GM23338 (cell line): ENCODE measurements around the gene CCDC93. TPM values are rescaled to one million over a fixed set of nuclear protein-coding genes. Genes with fewer than 3 reads are reported as not detected.

ENCODE experiments used
- ATAC-seq: fragments of 200-7000 bp; cut with Tn5 transposase; 3 replicates; pipeline ENCODE4 v1.9.1; 2020
- DNase-seq: peaks from one replicate; pipeline ENCODE4 v3.0.0-alpha.2; 2015; ENCODE audit warnings: low spot score
- H2AFZ ChIP-seq: fragments of 200-600 bp; sonication (generic); 2 replicates; pipeline ENCODE4 v1.8.0; 2016; ENCODE audit warnings: antibody characterized with exemption, mild to moderate bottlenecking, moderate library complexity
- H3F3A ChIP-seq: fragments of 200-600 bp; sonication (generic); replicated peaks from 2 replicates; pipeline ENCODE4 v1.8.0; 2017; ENCODE audit warnings: antibody characterized with exemption, mixed run types, low read depth
- H3K27ac ChIP-seq: fragments of 200-600 bp; sonication (generic); 2 replicates; pipeline ENCODE4 v1.6.1; 2016; ENCODE audit warnings: low read depth
- H3K27me3 ChIP-seq: fragments of 200-600 bp; sonication (generic); 2 replicates; pipeline ENCODE4 v1.8.0; 2016; ENCODE audit warnings: mild to moderate bottlenecking, mixed run types, moderate library complexity; ENCODE audit not compliant: insufficient read depth
- H3K36me3 ChIP-seq: fragments of 200-600 bp; sonication (generic); 2 replicates; pipeline ENCODE4 v1.8.0; 2016; ENCODE audit warnings: mild to moderate bottlenecking; ENCODE audit not compliant: insufficient read depth
- H3K4me1 ChIP-seq: fragments of 200-600 bp; sonication (generic); 2 replicates; pipeline ENCODE4 v1.8.0; 2016; ENCODE audit warnings: mild to moderate bottlenecking, moderate library complexity; ENCODE audit not compliant: insufficient read depth
- H3K4me2 ChIP-seq: fragments of 200-600 bp; sonication (generic); 2 replicates; pipeline ENCODE4 v1.7.1; 2017; ENCODE audit warnings: mixed run types
- H3K4me3 ChIP-seq: fragments of 200-600 bp; sonication (generic); 2 replicates; pipeline ENCODE4 v1.6.1; 2016; ENCODE audit warnings: mixed run types
- H3K79me2 ChIP-seq: fragments of 200-600 bp; sonication (generic); replicated peaks from 2 replicates; pipeline ENCODE4 v1.8.0; 2017; ENCODE audit warnings: mild to moderate bottlenecking; ENCODE audit not compliant: insufficient read depth
- H3K9me2 ChIP-seq: fragments of 200-600 bp; sonication (generic); 2 replicates; pipeline ENCODE4 v1.8.0; 2017; ENCODE audit not compliant: insufficient read depth
- H4K20me1 ChIP-seq: fragments of 200-600 bp; sonication (generic); replicated peaks from 2 replicates; pipeline ENCODE4 v1.8.0; 2017; ENCODE audit warnings: mild to moderate bottlenecking; ENCODE audit not compliant: insufficient read depth
- H3K27ac Mint-ChIP-seq: 2 replicates; pipeline ENCODE4 v1.8.0; 2020; ENCODE audit warnings: inconsistent platforms, mild to moderate bottlenecking, moderate library complexity, mixed read lengths
- H3K27me3 Mint-ChIP-seq: 3 replicates; pipeline ENCODE4 v1.8.0; 2022; ENCODE audit warnings: low read depth, mild to moderate bottlenecking, moderate library complexity, mixed read lengths, inconsistent platforms; ENCODE audit not compliant: insufficient read depth, poor library complexity
- H3K36me3 Mint-ChIP-seq: 3 replicates; pipeline ENCODE4 v1.8.0; 2021; ENCODE audit warnings: low read depth, mild to moderate bottlenecking, inconsistent platforms, moderate library complexity, mixed read lengths
- H3K4me1 Mint-ChIP-seq: 3 replicates; pipeline ENCODE4 v1.8.0; 2020; ENCODE audit warnings: mild to moderate bottlenecking, inconsistent platforms, mixed read lengths
- H3K4me3 Mint-ChIP-seq: 3 replicates; pipeline ENCODE4 v1.8.0; 2021; ENCODE audit warnings: moderate library complexity, mild to moderate bottlenecking, inconsistent platforms, mixed read lengths
- H3K9me3 Mint-ChIP-seq: 3 replicates; pipeline ENCODE4 v1.8.0; 2020; ENCODE audit warnings: moderate library complexity, mild to moderate bottlenecking, inconsistent platforms, mixed read lengths
- CREB1 ChIP-seq: fragments of 250-450 bp; sonication (Bioruptor Pico); IDR thresholded peaks from 2 replicates; pipeline ENCODE4 v1.5.0; 2020; ENCODE audit warnings: low read depth, mild to moderate bottlenecking, moderate library complexity
- CTCF ChIP-seq, 2 experiments: fragments of 200-600 bp in 1 of 2; sonication (generic) in 1 of 2; conservative IDR thresholded peaks; 2 replicates each; pipeline versions ENCODE4 v1.5.1 to v1.6.1; 2016 to 2017; ENCODE audit warnings: antibody characterized with exemption in 2 of 2, low read depth in 2 of 2, mild to moderate bottlenecking in 2 of 2, moderate library complexity in 1 of 2
- EZH2 ChIP-seq: fragments of 200-600 bp; sonication (generic); IDR thresholded peaks from one replicate; pipeline ENCODE4 v1.8.0; 2017; ENCODE audit warnings: antibody characterized with exemption, mild to moderate bottlenecking, low read depth; ENCODE audit not compliant: unreplicated experiment
- EZH2phosphoT487 ChIP-seq: fragments of 200-600 bp; sonication (generic); IDR thresholded peaks from one replicate; pipeline ENCODE4 v1.8.1; 2018; ENCODE audit warnings: antibody characterized with exemption; ENCODE audit not compliant: unreplicated experiment
- JUNB ChIP-seq: IDR thresholded peaks from one replicate; pipeline ENCODE4 v1.6.1; 2016; ENCODE audit warnings: antibody characterized with exemption; ENCODE audit not compliant: unreplicated experiment
- NANOG ChIP-seq: IDR thresholded peaks from 2 replicates; pipeline ENCODE4 v1.6.1; 2016; ENCODE audit warnings: antibody characterized with exemption, borderline replicate concordance
- POLR2AphosphoS5 ChIP-seq: IDR thresholded peaks from 2 replicates; pipeline ENCODE4 v1.6.1; 2016; ENCODE audit warnings: antibody characterized with exemption, low read depth
- STAT1 ChIP-seq: IDR thresholded peaks from one replicate; pipeline ENCODE4 v1.6.1; 2016; ENCODE audit warnings: antibody characterized with exemption; ENCODE audit not compliant: unreplicated experiment
- ZNF114 ChIP-seq: fragments of 250-450 bp; sonication (Bioruptor Pico); IDR thresholded peaks from 2 replicates; pipeline ENCODE4 v1.5.0; 2020; ENCODE audit warnings: mild to moderate bottlenecking, moderate library complexity
- ZNF331 ChIP-seq: fragments of 250-450 bp; sonication (Bioruptor Pico); IDR thresholded peaks from 2 replicates; pipeline ENCODE4 v1.5.0; 2020; ENCODE audit warnings: low read depth, mild to moderate bottlenecking, moderate library complexity
- polyA plus RNA-seq: library from polyadenylated mRNA; unstranded; fragments of >200 nt; fragmentation: Nextera tagmentation; extraction: Ambion mirVana; gene quantifications from 2 replicates; pipeline ENCODE4 v1.2.1, GENCODE V29; 2016
- total RNA-seq: library from RNA; depleted of rRNA; stranded (reverse); fragments of >200 nt; shearing (Covaris generic); gene quantifications from 2 replicates; pipeline ENCODE4 v1.2.3, GENCODE V29; 2014
- TF ChIP-seq, protein P1 (sequence below): IDR thresholded peaks from one replicate; pipeline ENCODE4 v1.6.1; 2018; ENCODE audit warnings: antibody characterized with exemption; ENCODE audit not compliant: unreplicated experiment
- TF ChIP-seq, protein P2 (sequence below): IDR thresholded peaks from 2 replicates; pipeline ENCODE4 v1.6.1; 2016; ENCODE audit warnings: antibody characterized with exemption
- TF ChIP-seq, protein P3 (sequence below): fragments of 250-450 bp; sonication (Bioruptor Pico); IDR thresholded peaks from 2 replicates; pipeline ENCODE4 v1.5.0; 2020; ENCODE audit warnings: mild to moderate bottlenecking, moderate library complexity

The CCDC93 gene
- total and polyA plus RNA-seq, 2 experiments from 2014 or later = 13.1 to 16.8 TPM

DNA sequence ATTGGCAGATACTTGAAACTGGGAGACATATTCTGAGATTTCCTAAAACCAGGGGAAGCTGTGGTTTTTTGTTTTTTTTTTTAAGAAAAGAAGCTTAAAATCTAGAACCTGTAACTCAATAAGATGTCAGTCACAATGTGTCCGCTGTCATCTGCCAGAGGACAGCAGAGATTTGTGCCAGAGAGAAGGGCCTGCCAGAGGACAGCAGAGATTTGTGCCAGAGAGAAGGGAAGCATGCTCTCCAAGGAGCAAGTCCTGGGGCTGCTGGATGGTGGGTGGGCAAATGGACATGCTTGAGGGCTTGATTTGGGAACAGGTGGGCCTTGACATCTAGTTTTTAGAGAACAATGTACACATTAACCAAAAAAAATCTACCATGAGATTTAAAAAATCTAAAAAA lies 77.9 kb downstream of the CCDC93 start:
- Mint-ChIP-seq H3K27ac (no peak overlapping the region), H3K4me3 (no peak overlapping the region), H3K9me3 (no peaks in the 10 kb centered on the region), H3K4me1 (no peaks in the 10 kb centered on the region), H3K36me3 (peaks cover 41% of the 10 kb centered on the region), H3K27me3 (peaks cover 3% of the 10 kb centered on the region)
- Histone ChIP-seq H3K79me2 (no peaks in the 10 kb centered on the region), H3K4me1 (no peaks in the 10 kb centered on the region), H2AFZ (no peak overlapping the region), H3K36me3 (peaks cover 16% of the 10 kb centered on the region; the same call in 1 of the 2 replicates), H3F3A (no peaks in the 10 kb centered on the region), H3K4me2 (no peak overlapping the region), H3K27me3 (no peaks in the 10 kb centered on the region), H3K27ac (no peak overlapping the region), H3K9me2 (no peaks in the 10 kb centered on the region), H4K20me1 (no peaks in the 10 kb centered on the region), H3K4me3 (no peak overlapping the region)
- no peak for ATAC-seq
- DNase-seq = no peak
- no peak for TF ChIP-seq ZNF331
- no peak for TF ChIP-seq EZH2
- no peak for TF ChIP-seq ZNF114 (CRISPR knock-in tag)
- no peak for TF ChIP-seq POLR2AphosphoS5
- TF ChIP-seq NANOG = no peak
- TF ChIP-seq, protein P1, sequence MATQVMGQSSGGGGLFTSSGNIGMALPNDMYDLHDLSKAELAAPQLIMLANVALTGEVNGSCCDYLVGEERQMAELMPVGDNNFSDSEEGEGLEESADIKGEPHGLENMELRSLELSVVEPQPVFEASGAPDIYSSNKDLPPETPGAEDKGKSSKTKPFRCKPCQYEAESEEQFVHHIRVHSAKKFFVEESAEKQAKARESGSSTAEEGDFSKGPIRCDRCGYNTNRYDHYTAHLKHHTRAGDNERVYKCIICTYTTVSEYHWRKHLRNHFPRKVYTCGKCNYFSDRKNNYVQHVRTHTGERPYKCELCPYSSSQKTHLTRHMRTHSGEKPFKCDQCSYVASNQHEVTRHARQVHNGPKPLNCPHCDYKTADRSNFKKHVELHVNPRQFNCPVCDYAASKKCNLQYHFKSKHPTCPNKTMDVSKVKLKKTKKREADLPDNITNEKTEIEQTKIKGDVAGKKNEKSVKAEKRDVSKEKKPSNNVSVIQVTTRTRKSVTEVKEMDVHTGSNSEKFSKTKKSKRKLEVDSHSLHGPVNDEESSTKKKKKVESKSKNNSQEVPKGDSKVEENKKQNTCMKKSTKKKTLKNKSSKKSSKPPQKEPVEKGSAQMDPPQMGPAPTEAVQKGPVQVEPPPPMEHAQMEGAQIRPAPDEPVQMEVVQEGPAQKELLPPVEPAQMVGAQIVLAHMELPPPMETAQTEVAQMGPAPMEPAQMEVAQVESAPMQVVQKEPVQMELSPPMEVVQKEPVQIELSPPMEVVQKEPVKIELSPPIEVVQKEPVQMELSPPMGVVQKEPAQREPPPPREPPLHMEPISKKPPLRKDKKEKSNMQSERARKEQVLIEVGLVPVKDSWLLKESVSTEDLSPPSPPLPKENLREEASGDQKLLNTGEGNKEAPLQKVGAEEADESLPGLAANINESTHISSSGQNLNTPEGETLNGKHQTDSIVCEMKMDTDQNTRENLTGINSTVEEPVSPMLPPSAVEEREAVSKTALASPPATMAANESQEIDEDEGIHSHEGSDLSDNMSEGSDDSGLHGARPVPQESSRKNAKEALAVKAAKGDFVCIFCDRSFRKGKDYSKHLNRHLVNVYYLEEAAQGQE = no peak
- TF ChIP-seq CREB1 = no peak
- TF ChIP-seq, protein P2, sequence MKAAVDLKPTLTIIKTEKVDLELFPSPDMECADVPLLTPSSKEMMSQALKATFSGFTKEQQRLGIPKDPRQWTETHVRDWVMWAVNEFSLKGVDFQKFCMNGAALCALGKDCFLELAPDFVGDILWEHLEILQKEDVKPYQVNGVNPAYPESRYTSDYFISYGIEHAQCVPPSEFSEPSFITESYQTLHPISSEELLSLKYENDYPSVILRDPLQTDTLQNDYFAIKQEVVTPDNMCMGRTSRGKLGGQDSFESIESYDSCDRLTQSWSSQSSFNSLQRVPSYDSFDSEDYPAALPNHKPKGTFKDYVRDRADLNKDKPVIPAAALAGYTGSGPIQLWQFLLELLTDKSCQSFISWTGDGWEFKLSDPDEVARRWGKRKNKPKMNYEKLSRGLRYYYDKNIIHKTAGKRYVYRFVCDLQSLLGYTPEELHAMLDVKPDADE = no peak
- TF ChIP-seq JUNB = no peak
- TF ChIP-seq CTCF (conservative IDR thresholded peaks at IDR 0.05; ENCODE audit: low read depth in 2 of 2) = no peak
- no peak for TF ChIP-seq EZH2phosphoT487
- TF ChIP-seq, protein P3, sequence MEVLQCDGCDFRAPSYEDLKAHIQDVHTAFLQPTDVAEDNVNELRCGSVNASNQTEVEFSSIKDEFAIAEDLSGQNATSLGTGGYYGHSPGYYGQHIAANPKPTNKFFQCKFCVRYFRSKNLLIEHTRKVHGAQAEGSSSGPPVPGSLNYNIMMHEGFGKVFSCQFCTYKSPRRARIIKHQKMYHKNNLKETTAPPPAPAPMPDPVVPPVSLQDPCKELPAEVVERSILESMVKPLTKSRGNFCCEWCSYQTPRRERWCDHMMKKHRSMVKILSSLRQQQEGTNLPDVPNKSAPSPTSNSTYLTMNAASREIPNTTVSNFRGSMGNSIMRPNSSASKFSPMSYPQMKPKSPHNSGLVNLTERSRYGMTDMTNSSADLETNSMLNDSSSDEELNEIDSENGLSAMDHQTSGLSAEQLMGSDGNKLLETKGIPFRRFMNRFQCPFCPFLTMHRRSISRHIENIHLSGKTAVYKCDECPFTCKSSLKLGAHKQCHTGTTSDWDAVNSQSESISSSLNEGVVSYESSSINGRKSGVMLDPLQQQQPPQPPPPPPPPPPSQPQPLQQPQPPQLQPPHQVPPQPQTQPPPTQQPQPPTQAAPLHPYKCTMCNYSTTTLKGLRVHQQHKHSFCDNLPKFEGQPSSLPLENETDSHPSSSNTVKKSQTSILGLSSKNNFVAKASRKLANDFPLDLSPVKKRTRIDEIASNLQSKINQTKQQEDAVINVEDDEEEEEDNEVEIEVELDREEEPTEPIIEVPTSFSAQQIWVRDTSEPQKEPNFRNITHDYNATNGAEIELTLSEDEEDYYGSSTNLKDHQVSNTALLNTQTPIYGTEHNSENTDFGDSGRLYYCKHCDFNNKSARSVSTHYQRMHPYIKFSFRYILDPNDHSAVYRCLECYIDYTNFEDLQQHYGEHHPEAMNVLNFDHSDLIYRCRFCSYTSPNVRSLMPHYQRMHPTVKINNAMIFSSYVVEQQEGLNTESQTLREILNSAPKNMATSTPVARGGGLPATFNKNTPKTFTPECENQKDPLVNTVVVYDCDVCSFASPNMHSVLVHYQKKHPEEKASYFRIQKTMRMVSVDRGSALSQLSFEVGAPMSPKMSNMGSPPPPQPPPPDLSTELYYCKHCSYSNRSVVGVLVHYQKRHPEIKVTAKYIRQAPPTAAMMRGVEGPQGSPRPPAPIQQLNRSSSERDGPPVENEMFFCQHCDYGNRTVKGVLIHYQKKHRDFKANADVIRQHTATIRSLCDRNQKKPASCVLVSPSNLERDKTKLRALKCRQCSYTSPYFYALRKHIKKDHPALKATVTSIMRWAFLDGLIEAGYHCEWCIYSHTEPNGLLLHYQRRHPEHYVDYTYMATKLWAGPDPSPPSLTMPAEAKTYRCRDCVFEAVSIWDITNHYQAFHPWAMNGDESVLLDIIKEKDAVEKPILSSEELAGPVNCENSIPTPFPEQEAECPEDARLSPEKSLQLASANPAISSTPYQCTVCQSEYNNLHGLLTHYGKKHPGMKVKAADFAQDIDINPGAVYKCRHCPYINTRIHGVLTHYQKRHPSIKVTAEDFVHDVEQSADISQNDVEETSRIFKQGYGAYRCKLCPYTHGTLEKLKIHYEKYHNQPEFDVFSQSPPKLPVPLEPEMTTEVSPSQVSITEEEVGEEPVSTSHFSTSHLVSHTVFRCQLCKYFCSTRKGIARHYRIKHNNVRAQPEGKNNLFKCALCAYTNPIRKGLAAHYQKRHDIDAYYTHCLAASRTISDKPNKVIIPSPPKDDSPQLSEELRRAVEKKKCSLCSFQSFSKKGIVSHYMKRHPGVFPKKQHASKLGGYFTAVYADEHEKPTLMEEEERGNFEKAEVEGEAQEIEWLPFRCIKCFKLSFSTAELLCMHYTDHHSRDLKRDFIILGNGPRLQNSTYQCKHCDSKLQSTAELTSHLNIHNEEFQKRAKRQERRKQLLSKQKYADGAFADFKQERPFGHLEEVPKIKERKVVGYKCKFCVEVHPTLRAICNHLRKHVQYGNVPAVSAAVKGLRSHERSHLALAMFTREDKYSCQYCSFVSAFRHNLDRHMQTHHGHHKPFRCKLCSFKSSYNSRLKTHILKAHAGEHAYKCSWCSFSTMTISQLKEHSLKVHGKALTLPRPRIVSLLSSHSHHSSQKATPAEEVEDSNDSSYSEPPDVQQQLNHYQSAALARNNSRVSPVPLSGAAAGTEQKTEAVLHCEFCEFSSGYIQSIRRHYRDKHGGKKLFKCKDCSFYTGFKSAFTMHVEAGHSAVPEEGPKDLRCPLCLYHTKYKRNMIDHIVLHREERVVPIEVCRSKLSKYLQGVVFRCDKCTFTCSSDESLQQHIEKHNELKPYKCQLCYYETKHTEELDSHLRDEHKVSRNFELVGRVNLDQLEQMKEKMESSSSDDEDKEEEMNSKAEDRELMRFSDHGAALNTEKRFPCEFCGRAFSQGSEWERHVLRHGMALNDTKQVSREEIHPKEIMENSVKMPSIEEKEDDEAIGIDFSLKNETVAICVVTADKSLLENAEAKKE (CRISPR knock-in tag) = no peak
- no peak for TF ChIP-seq STAT1
